ENCODE data around the gene TEX22.

The TEX22 gene

DNA sequence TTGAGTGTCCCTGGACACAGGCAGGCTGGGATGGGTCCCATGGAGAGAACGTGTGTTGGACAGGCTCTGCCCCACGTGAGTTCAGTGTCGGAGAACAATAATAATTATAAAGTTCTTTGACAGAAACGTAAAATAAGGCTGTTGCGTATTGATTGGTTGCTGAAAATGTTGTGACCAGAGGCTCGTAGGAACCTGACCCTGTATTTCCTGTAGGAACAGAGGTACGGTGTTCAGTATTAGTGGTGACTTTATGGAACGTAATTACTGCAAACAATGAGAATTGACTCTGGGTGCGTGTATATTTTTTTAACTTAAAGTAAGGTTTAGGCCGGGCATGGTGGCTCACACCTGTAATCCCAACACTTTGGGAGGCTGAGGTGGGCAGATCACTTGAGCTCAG lies 29.1 kb downstream of the TEX22 start:
- no peak for DNase-seq (ENCODE audit: low read depth)
- TF ChIP-seq CTCF (IDR thresholded peaks at IDR 0.05; ENCODE audit: insufficient read depth, low read depth, low read length, missing control alignments), result no peak
- no peak overlapping the region for H3K4me3 ChIP-seq (ENCODE audit: low read depth, low read length)

GRCh38 chr14:105427936-105428485 lies 29.7 kb downstream of the TEX22 start:
- no peak for TF ChIP-seq CTCF (IDR thresholded peaks at IDR 0.05; ENCODE audit: insufficient read depth, low read depth, low read length, missing control alignments)
- no peak overlapping the region for H3K4me3 ChIP-seq (ENCODE audit: low read depth, low read length)
- no peak for DNase-seq (ENCODE audit: low read depth)

DNA sequence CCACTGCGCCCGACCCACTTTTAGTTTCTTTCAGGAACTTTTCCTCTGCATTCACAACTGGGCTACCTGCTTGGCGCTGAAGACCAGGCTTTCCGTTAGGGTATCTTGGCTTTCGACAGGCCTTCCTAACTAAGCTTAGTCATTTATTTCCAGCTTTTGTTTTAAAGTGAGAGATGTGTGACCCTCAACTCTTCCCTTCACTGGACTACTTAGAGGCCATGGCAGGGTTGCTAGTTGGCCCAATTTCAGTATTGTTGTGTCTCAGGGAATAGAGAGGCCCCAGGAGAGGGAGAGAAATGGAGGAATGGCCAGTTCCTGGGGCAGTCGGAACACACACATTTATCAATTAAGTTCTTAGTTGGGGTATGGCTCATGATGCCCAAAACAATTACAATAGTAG lies 31.7 kb downstream of the TEX22 start:
- no peak overlapping the region for H3K4me3 ChIP-seq (ENCODE audit: low read depth, low read length)
- TF ChIP-seq CTCF (IDR thresholded peaks at IDR 0.05; ENCODE audit: insufficient read depth, low read depth, low read length, missing control alignments), result no peak
- DNase-seq (ENCODE audit: low read depth), result no peak

- no peak for DNase-seq (ENCODE audit: low read depth)
- TF ChIP-seq CTCF (IDR thresholded peaks at IDR 0.05; ENCODE audit: insufficient read depth, low read depth, low read length, missing control alignments), result no peak
- H3K4me3 ChIP-seq (ENCODE audit: low read depth, low read length), result no peak overlapping the region
Measured at GRCh38 chr14:105430565-105430964, 32.2 kb downstream of the TEX22 start.

DNA sequence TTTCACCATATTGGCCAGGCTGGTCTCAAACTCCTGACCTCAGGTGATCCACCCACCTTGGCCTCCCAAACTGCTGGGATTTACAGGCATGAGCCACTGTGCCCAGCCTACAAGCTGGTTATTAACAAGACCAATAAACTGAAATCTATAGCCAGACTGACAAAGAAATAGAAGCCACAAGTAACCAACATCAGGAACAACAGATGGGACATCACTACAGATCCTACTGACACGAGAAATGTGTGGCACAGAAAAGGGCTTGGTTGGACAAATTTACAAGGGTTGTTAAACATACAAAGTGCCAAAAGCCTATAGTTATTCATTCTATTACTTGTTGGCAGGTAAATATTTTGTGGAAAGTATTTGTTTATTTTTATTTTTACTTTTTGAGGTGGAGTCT lies 32.9 kb downstream of the TEX22 start:
- DNase-seq (ENCODE audit: low read depth), result no peak
- H3K4me3 ChIP-seq (ENCODE audit: low read depth, low read length), result no peak overlapping the region
- no peak for TF ChIP-seq CTCF (IDR thresholded peaks at IDR 0.05; ENCODE audit: insufficient read depth, low read depth, low read length, missing control alignments)

- H3K4me3 ChIP-seq (ENCODE audit: low read depth, low read length), result no peak overlapping the region
- no peak for TF ChIP-seq CTCF (IDR thresholded peaks at IDR 0.05; ENCODE audit: insufficient read depth, low read depth, low read length, missing control alignments)
- DNase-seq (ENCODE audit: low read depth), result no peak
Measured at GRCh38 chr14:105432657-105433056, 34.3 kb downstream of the TEX22 start.

DNA sequence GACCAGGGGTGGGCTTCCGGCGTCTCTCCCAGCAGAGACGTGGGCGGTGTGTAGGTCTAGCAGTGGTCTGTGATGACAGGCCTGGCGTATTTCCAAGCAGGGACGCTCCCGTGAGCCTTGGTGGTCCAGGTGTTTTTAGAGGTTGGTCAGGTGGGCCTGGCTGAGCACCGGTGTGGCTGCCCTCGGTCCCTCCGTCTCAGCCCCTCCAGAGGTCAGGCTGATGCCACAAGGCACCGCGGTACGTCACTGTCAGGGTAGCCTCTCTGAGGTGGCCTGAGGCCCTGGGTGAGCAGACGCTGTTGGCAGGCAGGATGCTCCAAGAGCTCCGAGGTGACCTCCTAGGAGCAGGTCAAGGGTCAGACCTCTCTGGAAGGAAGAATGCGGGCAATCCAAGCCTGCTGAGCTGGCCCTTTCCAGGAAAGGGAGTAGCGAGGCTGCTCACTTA lies 34.8 kb downstream of the TEX22 start:
- no peak for TF ChIP-seq CTCF (IDR thresholded peaks at IDR 0.05; ENCODE audit: insufficient read depth, low read depth, low read length, missing control alignments)
- no peak for DNase-seq (ENCODE audit: low read depth)
- no peak overlapping the region for H3K4me3 ChIP-seq (ENCODE audit: low read depth, low read length)

Measured in GM12865 (cell line).